IPS-11a (cell line): ENCODE data around the gene ERC1.
"Not testable (repeated sequence)": the region's sequence is repeated elsewhere in the genome, so short reads cannot be mapped to it uniquely, and the experiment has no call there.

ENCODE experiments used
- H3K4me3 ChIP-seq: one replicate; pipeline ENCODE4 v1.5.1; 2013; ENCODE audit warnings: low read depth, low read length, control low read depth

ERC1 gene

DNA sequence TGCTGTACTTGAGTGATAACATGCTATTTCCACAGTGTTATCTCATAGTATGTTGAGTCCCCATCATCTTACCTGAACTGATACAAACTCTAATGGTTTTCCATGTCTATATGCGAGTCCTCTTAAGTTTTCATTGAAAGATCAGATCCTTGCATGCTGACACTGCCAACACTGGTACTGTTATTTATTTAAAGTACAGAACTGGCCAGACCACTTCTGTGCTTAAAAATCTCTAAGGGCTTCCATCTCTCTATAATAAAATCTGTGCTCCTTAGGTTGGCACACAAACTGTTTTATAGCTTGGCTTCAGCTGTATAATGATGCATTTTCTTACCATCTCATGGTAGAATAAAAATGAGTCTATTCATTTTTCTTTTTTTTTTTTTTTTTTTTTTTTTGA lies 188.1 kb downstream of the ERC1 start:
- no peak overlapping the region for H3K4me3 ChIP-seq

DNA sequence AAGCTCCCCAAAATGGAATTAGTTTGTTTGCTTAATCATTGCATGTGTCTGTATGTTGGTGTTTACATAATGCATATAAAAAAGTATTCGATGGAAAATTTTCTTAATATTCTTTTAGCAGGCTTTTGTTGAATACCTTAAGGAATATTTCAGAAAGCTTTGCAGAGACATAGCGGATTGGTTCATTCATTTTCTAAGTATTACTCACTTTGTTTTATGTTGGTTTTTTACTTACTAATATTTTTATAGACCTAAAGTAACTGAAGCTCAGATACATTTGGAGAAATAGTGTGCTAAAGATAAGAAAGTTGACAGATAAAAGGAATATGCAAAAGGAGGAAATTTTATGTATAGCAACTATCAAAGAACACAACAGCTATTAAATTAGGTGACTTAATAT lies 191.0 kb downstream of the ERC1 start:
- H3K4me3 ChIP-seq: no peak overlapping the region

DNA sequence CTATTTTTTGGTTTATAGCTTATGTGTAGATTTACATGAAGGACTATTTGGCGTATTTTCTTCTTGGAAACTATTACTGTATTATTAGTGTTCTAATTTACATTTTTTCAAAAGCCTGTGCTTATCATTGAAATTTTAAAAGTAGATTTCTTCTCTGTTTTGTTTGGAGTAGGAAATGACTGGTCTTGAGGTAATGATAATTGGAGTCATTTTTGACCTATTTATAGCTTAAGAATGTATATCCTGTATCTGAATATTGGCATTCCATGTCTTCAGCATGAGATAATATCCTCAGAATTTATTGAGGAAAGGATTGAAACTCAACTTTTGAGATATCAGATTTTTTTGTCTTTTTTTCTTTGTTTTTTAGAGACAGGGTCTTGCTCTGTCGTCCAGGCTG lies 193.4 kb downstream of the ERC1 start:
- no peak overlapping the region for H3K4me3 ChIP-seq

DNA sequence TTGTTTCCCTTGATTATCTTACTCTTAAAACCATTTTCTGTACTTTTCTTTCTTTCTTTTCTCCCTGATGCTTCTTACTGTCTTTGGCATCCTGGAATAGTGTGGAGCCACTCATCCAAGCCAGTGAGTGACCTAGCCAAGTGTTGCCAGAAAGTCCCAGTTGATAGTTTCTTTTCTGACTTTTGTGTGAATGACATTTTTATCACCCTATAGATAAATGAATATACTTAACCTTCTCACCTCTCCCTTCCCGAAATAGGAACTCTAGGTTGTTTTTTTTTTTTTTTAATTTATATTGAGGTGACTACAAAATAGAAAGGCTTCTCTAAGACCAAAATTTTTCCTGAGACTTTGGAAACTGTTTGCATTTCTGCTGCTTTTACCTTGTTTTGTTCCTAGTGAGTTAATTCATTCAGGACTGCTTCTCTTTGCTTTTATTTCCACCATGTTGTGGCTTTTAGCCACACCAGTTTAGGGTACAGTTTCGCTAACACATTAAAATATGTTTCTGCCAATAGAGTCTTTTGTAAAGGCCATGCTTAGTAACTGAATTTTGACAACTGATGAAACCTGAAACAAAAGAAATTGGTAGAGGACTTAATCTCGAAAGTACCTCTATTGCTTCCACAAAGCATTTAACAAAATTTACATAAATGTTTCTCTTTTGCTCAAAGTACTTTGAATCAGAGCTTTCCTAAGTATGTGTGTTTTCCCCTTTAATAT lies 194.6 kb downstream of the ERC1 start:
- no peak overlapping the region for H3K4me3 ChIP-seq

DNA sequence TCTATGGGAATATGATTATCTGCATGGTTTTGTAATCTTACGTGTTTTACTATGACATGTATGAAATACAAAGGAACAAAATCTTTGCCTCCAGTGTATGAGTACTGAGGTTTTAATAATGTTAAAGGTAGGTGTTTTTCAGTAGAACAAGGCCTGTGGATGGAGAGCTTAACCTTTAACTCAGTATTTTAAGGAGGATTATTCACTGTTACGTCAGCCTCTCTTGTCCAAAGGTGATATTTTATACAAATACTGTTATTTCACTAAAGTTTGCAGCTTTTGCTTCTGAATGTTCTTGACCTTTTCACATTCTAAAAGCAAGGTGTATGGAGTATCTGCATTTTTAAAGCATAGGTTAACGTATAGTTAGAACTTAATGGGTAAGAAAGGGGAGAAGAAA lies 195.3 kb downstream of the ERC1 start:
- H3K4me3 ChIP-seq: no peak overlapping the region

DNA sequence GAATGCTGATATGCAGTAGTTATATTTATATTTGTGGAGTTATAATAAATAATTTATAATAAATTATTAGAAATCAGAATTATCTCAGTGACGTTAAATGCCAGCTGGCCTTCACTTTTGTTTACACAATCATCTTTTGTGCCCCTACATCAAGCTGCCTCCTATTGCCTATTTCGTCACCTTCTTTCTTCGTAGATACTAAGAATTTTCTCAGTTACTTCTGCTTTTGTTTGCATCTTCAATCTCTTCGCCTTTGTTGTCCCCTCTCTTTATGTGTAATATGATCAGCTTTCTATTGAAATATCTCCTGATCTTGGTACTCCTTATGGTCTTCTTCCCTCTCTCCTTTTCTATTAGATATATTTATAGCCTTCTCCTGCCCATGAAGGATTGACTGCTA lies 197.0 kb downstream of the ERC1 start:
- no peak overlapping the region for H3K4me3 ChIP-seq

DNA sequence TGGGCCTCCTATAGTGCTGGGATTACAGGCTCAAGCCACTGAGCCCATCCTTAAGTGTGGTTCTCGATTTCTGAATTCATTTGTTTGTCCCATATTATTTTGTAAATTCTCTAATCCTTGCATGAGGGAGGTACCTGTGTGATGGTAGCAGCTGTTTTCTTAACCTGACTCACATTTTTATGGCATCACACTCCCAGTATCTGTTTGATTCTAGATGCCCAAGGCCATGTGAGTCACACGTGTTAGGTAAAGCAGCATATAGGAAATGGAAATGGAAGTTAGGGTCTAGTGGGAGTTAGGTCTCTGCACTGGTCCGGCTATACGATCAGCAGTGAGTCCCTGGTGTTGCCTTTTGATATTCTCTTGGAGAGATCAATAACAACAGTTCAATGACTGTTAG lies 198.1 kb downstream of the ERC1 start:
- H3K4me3 ChIP-seq: no peak overlapping the region

- no peak overlapping the region for H3K4me3 ChIP-seq
Measured at GRCh38 chr12:1195513-1195912, 204.5 kb downstream of the ERC1 start.

GRCh38 chr12:1197264-1198018 lies 206.4 kb downstream of the ERC1 start:
- H3K4me3 ChIP-seq: no peak overlapping the region

GRCh38 chr12:1198854-1199253 lies 207.8 kb downstream of the ERC1 start:
- H3K4me3 ChIP-seq: not testable (repeated sequence)

DNA sequence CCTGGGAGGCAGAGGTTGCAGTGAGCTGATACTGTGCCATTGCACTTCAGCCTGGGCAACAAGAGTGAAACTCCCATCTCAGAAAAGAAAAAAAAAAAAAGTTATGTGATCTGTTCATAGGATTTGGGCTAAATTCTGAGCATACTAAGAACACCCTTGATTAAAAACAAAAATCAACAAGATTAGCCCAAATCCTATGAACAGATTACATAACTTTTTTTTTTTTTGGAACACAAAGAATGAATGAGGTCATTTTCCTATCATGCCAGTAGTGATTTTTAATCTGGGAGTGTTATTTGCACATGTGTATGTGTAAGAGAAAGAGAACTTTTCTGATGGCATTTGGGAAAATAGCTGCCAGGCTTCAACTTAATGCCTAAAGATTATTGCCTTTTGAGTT lies 208.7 kb downstream of the ERC1 start:
- no peak overlapping the region for H3K4me3 ChIP-seq

GRCh38 chr12:1201030-1201429 lies 210.0 kb downstream of the ERC1 start:
- H3K4me3 ChIP-seq: no peak overlapping the region

GRCh38 chr12:1201886-1202285 lies 210.9 kb downstream of the ERC1 start:
- no peak overlapping the region for H3K4me3 ChIP-seq

GRCh38 chr12:1203735-1204019 lies 212.7 kb downstream of the ERC1 start:
- no peak overlapping the region for H3K4me3 ChIP-seq

- H3K4me3 ChIP-seq: no peak overlapping the region
Measured at GRCh38 chr12:1204581-1205121, 213.6 kb downstream of the ERC1 start.

DNA sequence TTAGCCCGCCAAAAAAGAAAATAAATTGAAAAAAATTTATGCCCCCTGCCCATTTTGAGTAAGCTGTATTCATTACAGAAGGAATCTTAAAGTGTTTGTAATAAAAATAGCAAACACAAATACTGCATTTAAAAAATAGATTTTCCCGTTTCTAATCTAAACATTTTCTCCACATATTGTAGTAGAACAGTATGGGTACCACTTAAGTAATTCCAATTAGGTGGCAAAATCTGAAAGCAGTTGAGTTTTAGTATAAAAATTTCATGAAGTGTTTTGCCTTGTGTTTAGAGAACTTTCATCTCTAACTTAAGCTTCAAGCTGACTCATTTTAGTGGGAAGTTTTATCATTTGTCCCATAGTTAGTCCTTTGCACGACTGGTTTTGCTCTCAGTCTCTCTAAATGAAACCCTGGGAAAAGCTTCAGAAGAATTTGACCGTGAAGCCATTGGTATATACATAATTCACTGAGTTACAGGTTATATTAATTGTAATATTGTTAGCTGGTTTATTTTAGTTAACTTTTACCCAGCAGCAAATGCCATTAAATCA lies 214.6 kb downstream of the ERC1 start:
- no peak overlapping the region for H3K4me3 ChIP-seq

DNA sequence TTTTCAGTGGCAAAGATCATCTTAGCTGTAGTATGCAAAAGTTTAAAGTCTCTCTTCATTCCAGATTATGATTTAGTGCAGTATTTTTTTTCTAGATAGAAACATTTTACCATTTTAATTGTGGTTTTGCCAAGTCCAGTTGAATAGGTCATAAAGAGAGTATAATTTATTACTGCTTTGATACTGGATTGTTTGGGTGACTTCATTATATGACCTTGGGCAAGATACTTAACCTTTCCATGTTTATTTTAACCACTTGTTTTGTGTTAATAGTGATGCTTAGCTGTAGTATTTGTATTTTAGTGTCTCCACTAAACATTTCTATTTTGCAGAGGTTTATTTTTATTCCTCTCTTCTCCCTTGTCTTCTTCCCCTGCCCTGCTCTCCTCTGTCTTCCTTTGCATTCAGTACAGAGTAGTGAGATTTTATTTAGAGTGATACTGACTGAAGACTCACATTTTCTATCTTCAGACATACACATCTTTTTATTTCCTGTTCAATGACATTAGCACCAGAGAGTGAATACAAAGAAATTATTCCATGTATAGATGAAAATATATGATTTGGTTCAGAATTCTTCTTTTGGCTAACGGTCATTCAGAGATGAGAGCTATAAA lies 215.2 kb downstream of the ERC1 start:
- no peak overlapping the region for H3K4me3 ChIP-seq

DNA sequence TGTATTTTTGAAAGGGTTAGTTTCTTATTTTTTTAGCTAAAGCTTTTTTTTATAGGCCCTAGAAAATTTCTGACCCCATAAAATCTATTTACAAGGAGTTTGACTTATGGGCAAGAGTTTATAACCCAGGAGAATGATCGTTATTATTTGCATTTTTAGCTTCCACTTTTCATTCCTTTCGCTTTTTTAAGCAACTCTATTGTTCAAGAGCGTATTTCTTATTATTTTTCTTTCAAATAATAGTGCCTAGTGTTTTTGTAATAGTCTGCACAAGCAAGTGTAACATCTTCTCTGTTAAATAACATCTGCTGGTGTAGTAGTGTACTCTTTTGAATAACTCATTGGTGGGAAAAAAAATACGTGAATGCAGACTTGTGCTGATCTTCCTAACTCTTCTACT lies 216.3 kb downstream of the ERC1 start:
- H3K4me3 ChIP-seq: no peak overlapping the region

GRCh38 chr12:1208719-1209118 lies 217.7 kb downstream of the ERC1 start:
- H3K4me3 ChIP-seq: not testable (repeated sequence)

DNA sequence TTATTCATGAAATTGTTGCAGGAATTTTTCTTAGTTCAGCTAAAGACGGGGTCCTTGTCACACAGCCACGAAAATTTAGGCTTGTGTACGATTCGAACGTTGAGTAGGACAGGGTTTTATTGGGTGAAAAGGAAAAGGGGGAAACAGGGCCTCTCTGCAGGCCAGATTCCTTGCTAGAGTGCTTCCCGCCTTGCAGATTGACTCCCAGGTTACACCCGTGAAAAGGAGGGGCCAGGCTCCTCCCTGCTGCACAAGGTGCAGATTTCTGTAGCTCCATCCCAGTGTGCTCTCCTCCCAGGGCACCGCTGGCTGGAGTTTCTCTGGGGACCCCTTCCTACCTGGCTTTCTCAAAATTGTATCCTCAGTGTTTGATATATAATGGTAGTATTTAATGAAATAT lies 221.5 kb downstream of the ERC1 start:
- no peak overlapping the region for H3K4me3 ChIP-seq

- no peak overlapping the region for H3K4me3 ChIP-seq
Measured at GRCh38 chr12:1213205-1213604, 222.2 kb downstream of the ERC1 start.
